Pancreas (tissue), 10 donors: ENCODE data around the gene BUD13. TPM values are rescaled to one million over a fixed set of nuclear protein-coding genes. Genes with fewer than 3 reads are reported as not detected.

ENCODE experiments used
- ATAC-seq, 4 donors: fragments of 200-7000 bp; cut with Tn5 transposase; one replicate each; pipeline versions ENCODE4 v1.8.0 to v1.9.1; 2020; ENCODE audit warnings: mild to moderate bottlenecking in 4 of 4, moderate library complexity in 4 of 4
- DNase-seq, 6 donors: peaks; one replicate each; pipeline ENCODE4 v3.0.0-alpha.2; 2020
- FAIRE-seq: peaks from 2 replicates; lab custom pipeline; 2012; peaks lifted over from hg19 to GRCh38; lab: Jason Lieb, UNC
- H3K27ac ChIP-seq, 4 donors: fragments of 200-600 bp; sonication (generic); 1 replicate in 3 of 4; 2 replicates in 1 of 4; pipeline versions ENCODE4 v1.5.0 to v1.8.0; 2020
- H3K27me3 ChIP-seq, 4 donors: fragments of 200-600 bp; one replicate each; pipeline ENCODE4 v1.8.0; 2021
- H3K36me3 ChIP-seq, 3 donors: fragments of 200-600 bp; sonication (generic) in 1 of 3; one replicate each; pipeline versions ENCODE4 v1.5.0 to v1.8.0; 2020 to 2021
- H3K4me1 ChIP-seq, 3 donors: fragments of 200-600 bp; one replicate each; pipeline ENCODE4 v1.8.0; 2021
- H3K4me3 ChIP-seq, 4 donors: fragments of 200-600 bp; sonication (generic) in 2 of 4; one replicate each; pipeline versions ENCODE4 v1.5.0 to v1.8.0; 2020 to 2021
- H3K9me3 ChIP-seq, 4 donors: fragments of 200-600 bp; one replicate each; pipeline ENCODE4 v1.8.0; 2021
- CTCF ChIP-seq, 4 donors: fragments of 200-600 bp; sonication (generic) in 3 of 4; IDR thresholded peaks; one replicate each; pipeline versions ENCODE4 v1.5.0 to v1.8.0; 2021; ENCODE audit warnings: antibody characterized with exemption in 4 of 4
- WGBS, 2 donors: extraction: QIAGEN DNeasy Blood & Tissue Kit; methylation state at CpG; one replicate each; pipeline ENCODE4 v1.1.7; 2013; 5-methylcytosine and 5-hydroxymethylcytosine counted together
- intact Hi-C, 3 donors: fragments of 100-400 bp; cut with DNase I; formaldehyde crosslinking; loops; one replicate each; pipeline versions ENCODE4 v1.11.1 to v1.14.2; 2022
- polyA plus RNA-seq, 2 donors: library from polyadenylated mRNA; stranded (reverse); fragments of 200-250 nt; gene quantifications; one replicate each; pipeline ENCODE4 v1.2.3, GENCODE V29; 2013
- total RNA-seq, 6 donors: library from RNA; stranded (reverse); fragmentation: NEBNext Ultra II Directional in 4 of 6; extraction: Animal tissue kit (Norgen Biotek cat#: 25700) in 4 of 6; gene quantifications; one replicate each; pipeline versions ENCODE4 v1.2.1 to v1.2.4, GENCODE V29; 2021 to 2023
- donor health status: healthy with polysubstance abuse.
- donor health status: DM: no; HTN: no; CAD: no; lungs with moderate emphysema.
- donor health status: DM: no; HTN: no; CAD: no.
- donor health status: control.
- donor health status: control.
- donor health status: Bipolar disorder and iron deficiency.
- donor health status: DM: yes; HTN: yes; CAD: no.
- donor health status: DM: no; HTN: no; CAD: no.
- donor health status: DM: no; HTN: no; CAD: no.
- donor health status: DM: yes; HTN: yes; CAD: no.

BUD13 gene
- 1 to 10 TPM; 5.2 to 8.5 (median 6.2) TPM for total RNA-seq
- polyA plus RNA-seq: 10 to 100 TPM; 10.0 to 15.6 TPM

DNA sequence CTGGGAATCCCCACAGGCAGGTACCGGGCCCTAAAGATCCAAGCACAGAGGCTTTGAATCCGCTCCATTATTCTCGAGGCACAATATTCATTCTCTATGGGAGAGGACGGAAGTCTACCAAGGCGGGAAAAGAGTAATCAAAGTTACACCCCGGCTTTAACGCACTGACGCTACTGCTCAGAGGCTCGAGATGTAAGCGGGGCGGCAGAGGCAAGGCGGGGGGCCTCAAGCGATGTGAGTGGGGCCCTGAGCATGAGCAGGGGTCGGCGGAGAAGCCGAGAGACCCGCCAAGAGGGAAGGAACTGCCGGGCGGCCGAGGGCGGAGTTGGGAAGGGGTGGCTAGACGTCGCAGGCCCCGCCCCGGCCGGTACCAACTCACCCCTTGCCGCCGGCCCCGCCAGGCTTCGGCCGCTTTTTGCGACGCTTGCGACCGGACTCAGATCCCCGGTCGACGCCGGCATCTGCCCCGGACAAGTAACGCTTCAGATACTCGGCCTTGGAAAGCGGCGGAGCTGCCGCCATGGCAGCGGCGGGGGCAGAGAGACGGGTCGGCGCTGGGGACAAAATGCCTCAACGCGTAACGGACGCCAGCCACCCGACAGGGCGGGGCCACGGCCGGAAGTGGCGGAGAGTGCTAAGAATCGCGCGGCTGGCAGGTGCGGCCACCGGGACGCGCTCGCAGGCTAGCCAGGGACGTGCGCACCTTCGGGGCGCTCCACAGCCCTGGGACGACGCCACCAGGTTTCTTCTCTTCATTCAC, at the start of gene BUD13:
TSS of gene BUD13 (minus strand) at position 545 of the 760 bp plus-strand sequence. CDS start at position 522, 23 bp downstream.
- Histone ChIP-seq H3K9me3 (no peaks in the 10 kb centered on the region), H3K27ac (peak within 1 kb of the TSS; percentile 51 to 88 (median 68)), H3K4me1 (peaks cover 0 to 16% (median 16%) of the 10 kb centered on the region in 3 donors), H3K27me3 (no peaks in the 10 kb centered on the region), H3K36me3 (peaks cover 0 to 7% (median 0%) of the 10 kb centered on the region in 3 donors), H3K4me3 (peak within 1 kb of the TSS; percentile 51 to 96 (median 59))
- no peak for FAIRE-seq
- ATAC-seq: peak; percentile 94 to 98 (median 96)
- WGBS, 2 donors: 0% methylated on average over 68 to 73 of the region's 73 CpGs
- peak; percentile 89 to 98 (median 92) for DNase-seq
- no peak for TF ChIP-seq CTCF (IDR thresholded peaks at IDR 0.05)
- intact Hi-C loops: no loop called here

- no peaks in the 10 kb centered on the region for H3K4me1 ChIP-seq
- ATAC-seq: no peak
- no peaks in the 10 kb centered on the region for H3K27me3 ChIP-seq
- intact Hi-C loops: no loop called here
- WGBS, 2 donors: 76 to 78% methylated on average over 5 of the region's 5 CpGs
- H3K9me3 ChIP-seq: no peaks in the 10 kb centered on the region
- no peak for TF ChIP-seq CTCF (IDR thresholded peaks at IDR 0.05)
- no peak overlapping the region for H3K4me3 ChIP-seq
- H3K36me3 ChIP-seq: no peaks in the 10 kb centered on the region
- DNase-seq: no peak
- no peak for FAIRE-seq
- H3K27ac ChIP-seq: no peak overlapping the region
Measured at GRCh38 chr11:116822575-116822974, 49.8 kb upstream of the BUD13 start.

DNA sequence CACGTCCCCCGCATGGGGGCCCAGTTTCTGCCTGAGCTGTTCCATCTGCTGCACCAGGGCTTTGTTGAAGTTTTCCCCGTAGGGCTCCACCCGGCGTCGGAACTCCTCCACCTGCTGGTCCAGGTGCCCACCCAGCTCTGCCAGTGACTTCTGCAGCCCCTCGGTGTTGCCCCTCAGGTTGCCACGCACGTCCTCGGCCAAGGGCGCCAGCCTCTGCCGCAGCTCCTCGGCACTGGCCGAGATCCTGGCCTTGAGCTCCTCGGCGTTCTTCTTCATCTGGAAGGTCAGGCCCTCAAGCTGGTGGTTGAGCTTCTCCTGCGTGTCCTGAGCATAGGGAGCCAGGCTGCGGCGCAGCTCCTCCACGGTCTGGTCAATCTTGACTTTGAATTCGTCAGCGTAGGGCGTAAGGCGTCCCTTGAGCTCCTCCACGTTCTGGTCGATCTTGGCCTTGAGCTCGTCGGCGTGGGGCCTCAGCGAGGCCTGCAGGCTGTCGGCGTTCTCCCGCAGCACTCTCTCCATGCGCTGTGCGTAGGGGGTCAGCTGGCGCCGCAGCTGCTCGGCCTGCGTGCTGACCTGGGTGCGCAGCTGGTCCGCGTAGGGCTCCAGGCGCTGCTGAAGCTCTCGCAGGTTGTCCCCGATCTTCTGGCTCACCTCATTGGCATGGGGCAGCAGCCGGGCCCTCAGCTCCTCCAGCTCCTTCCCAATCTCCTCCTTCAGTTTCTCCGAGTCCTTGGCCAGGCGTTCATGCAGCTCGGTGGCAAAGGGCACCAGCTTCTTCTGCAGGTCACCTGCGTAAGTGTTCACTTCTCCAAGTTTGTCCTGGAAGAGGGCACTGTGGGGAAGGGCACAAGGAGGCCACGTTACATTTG, 48.5 kb upstream of the BUD13 start:
- intact Hi-C loops: no loop called here
- no peak for TF ChIP-seq CTCF (IDR thresholded peaks at IDR 0.05)
- Histone ChIP-seq H3K4me3 (no peak overlapping the region), H3K27me3 (no peaks in the 10 kb centered on the region), H3K36me3 (no peaks in the 10 kb centered on the region), H3K4me1 (no peaks in the 10 kb centered on the region), H3K27ac (no peak overlapping the region), H3K9me3 (no peaks in the 10 kb centered on the region)
- whole genome bisulfite sequencing, 2 donors: 93 to 94% methylated on average over 51 of the region's 51 CpGs
- no peak for ATAC-seq
- peak in 1 of 6 donors; percentile 53 for DNase-seq
- no peak for FAIRE-seq

DNA sequence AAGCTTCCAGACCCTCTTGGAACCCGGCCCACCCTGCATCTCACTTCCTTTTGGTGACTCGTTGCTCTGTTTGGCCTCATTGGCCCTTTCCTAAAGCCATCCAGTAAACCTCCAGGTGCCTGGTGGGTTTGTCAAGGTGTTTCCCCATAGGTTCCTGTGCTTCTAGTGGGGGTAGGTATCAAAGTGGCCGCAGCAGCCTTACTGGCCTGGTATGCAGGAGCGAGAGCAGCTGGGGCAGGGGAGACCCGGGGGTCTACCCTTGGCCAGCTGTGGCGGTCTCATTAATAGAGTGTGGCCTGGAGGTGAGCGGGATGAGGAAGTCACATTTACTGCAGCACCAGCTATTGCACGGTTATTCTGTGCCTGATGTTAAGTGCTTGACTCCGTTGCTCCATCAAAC, 46.3 kb upstream of the BUD13 start:
- DNase-seq: no peak
- Histone ChIP-seq H3K27me3 (no peaks in the 10 kb centered on the region), H3K9me3 (no peaks in the 10 kb centered on the region), H3K4me1 (no peaks in the 10 kb centered on the region), H3K36me3 (no peaks in the 10 kb centered on the region), H3K4me3 (no peak overlapping the region), H3K27ac (no peak overlapping the region)
- no peak for ATAC-seq
- no peak for FAIRE-seq
- TF ChIP-seq CTCF (IDR thresholded peaks at IDR 0.05): no peak
- intact Hi-C loops: no loop called here
- WGBS, 2 donors: 86 to 88% methylated on average over 9 of the region's 9 CpGs
